MCF 10A (cell line): ENCODE data around the gene NLRP3. TPM values are rescaled to one million over a fixed set of nuclear protein-coding genes. Genes with fewer than 3 reads are reported as not detected.
A peak's percentile ranks its signal among the peaks of the same experiment; 100 is the strongest.
"Not testable (repeated sequence)": the region's sequence is repeated elsewhere in the genome, so short reads cannot be mapped to it uniquely, and the experiment has no call there.

Experiments used
- BruUV-seq: library from RNA; stranded (reverse); fragments of 400-500 nt; replicated peaks from 2 replicates; lab custom pipeline; 2021; lab: Mats Ljungman, UMichigan
- CTCF ChIA-PET: fragments of 300-600 bp; sonication (Branson Sonifier 250); formaldehyde crosslinking; extraction: SDS; loops from one replicate; lab custom pipeline; 2021; ENCODE audit warnings: antibody characterized with exemption, inconsistent platforms; lab: Yijun Ruan, JAX
- POLR2A ChIA-PET: fragments of 300-600, 350-650 bp; sonication (Branson Sonifier 250); formaldehyde crosslinking; extraction: SDS; loops from one replicate; lab custom pipeline; 2020; ENCODE audit warnings: antibody characterized with exemption, inconsistent platforms; lab: Yijun Ruan, JAX
- DNase-seq: peaks from one replicate; pipeline ENCODE4 v3.0.0-alpha.2; 2018; ENCODE audit not compliant: unreplicated experiment
- H3K27ac Mint-ChIP-seq: one replicate; pipeline ENCODE4 v1.8.0; 2022; ENCODE audit warnings: mild to moderate bottlenecking, low read depth, mixed read lengths; ENCODE audit not compliant: unreplicated experiment
- H3K27me3 Mint-ChIP-seq: one replicate; pipeline ENCODE4 v1.8.0; 2022; ENCODE audit warnings: mixed read lengths; ENCODE audit not compliant: insufficient read depth, unreplicated experiment
- H3K36me3 Mint-ChIP-seq: one replicate; pipeline ENCODE4 v1.8.0; 2022; ENCODE audit warnings: mild to moderate bottlenecking, moderate library complexity, mixed read lengths; ENCODE audit not compliant: insufficient read depth, unreplicated experiment
- H3K4me1 Mint-ChIP-seq: one replicate; pipeline ENCODE4 v1.8.0; 2022; ENCODE audit warnings: mixed read lengths; ENCODE audit not compliant: insufficient read depth, unreplicated experiment
- H3K4me3 Mint-ChIP-seq: one replicate; pipeline ENCODE4 v1.8.0; 2022; ENCODE audit warnings: mild to moderate bottlenecking, moderate library complexity, mixed read lengths; ENCODE audit not compliant: unreplicated experiment
- H3K9me3 Mint-ChIP-seq: one replicate; pipeline ENCODE4 v1.8.0; 2022; ENCODE audit warnings: mixed read lengths; ENCODE audit not compliant: unreplicated experiment
- intact Hi-C: fragments of 100-400 bp; cut with micrococcal nuclease; formaldehyde crosslinking; loops from 2 replicates; pipeline ENCODE4 v1.14.1; 2022
- total RNA-seq: library from RNA; stranded (reverse); gene quantifications from 2 replicates; pipeline ENCODE4 v1.2.3, GENCODE V29; 2022
- TF ChIP-seq, protein P1 (sequence below): fragments of 200-600 bp; IDR thresholded peaks from one replicate; pipeline ENCODE4 v1.8.0; 2022; ENCODE audit warnings: antibody characterized with exemption, mild to moderate bottlenecking; ENCODE audit not compliant: unreplicated experiment

NLRP3 gene
- total RNA-seq, 1 experiment from 2014 or later, result 0.16 TPM

DNA sequence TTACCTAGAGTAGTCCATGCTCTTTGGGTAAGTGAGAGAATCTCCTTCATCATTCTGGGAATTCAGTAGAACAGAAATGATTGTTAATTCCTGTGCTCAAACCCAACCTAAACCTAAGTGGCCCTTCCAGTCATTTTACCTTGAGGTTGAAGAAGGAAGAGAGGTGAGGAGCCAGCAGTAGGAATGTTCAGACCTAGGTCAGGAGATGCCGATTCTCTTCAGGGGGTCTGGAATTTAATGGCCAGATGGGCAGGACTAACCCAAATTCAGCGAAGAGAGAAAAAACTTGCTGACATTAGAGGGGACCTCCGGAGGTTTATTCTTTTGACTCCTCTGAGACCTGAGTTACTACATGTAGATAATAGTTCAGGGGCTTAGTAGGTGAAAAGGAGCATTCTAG, 58.4 kb downstream of the NLRP3 start:
- no peak overlapping the region for H3K27ac Mint-ChIP-seq

DNA sequence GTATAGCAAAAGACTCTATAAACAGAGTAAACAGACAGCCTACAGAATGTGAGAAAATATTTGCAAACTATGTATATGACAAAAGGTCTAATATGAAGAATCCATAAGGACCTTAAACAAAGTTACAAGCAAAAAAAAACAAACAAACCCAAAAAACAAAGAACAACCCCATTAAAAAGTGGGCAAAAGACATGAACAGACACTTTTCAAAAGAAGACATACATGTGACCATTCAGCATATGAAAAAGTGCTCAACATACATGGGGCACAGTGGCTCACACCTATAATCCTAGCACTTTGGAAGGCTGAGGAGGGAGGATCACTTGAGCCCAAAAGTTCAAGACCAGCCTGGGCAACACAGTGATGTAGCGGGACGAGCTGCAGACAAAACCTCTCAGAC, 59.8 kb downstream of the NLRP3 start:
- no peak overlapping the region for H3K27ac Mint-ChIP-seq
- CTCF ChIA-PET, result interaction anchor here (0.7 to 6.6 kb wide), 6 partner anchors 11 to 102 kb away, joined by 3 to 55 read pairs (median 10); no protein-coding TSS in a partner anchor
- no peaks in the 10 kb centered on the region for H3K27me3 Mint-ChIP-seq
- DNase-seq, result no peak
- BruUV-seq, result no TSS peak
- intact Hi-C loops, result no loop called here
- no peaks in the 10 kb centered on the region for H3K4me1 Mint-ChIP-seq
- POLR2A ChIA-PET, result interaction anchor here (1.4 kb wide), 1 partner anchor 13 kb away, joined by 5 read pairs; no protein-coding TSS in a partner anchor
- TF ChIP-seq, protein P1, sequence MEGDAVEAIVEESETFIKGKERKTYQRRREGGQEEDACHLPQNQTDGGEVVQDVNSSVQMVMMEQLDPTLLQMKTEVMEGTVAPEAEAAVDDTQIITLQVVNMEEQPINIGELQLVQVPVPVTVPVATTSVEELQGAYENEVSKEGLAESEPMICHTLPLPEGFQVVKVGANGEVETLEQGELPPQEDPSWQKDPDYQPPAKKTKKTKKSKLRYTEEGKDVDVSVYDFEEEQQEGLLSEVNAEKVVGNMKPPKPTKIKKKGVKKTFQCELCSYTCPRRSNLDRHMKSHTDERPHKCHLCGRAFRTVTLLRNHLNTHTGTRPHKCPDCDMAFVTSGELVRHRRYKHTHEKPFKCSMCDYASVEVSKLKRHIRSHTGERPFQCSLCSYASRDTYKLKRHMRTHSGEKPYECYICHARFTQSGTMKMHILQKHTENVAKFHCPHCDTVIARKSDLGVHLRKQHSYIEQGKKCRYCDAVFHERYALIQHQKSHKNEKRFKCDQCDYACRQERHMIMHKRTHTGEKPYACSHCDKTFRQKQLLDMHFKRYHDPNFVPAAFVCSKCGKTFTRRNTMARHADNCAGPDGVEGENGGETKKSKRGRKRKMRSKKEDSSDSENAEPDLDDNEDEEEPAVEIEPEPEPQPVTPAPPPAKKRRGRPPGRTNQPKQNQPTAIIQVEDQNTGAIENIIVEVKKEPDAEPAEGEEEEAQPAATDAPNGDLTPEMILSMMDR, result no peak
- no peak overlapping the region for H3K4me3 Mint-ChIP-seq
- no peaks in the 10 kb centered on the region for H3K36me3 Mint-ChIP-seq
- peaks cover 11% of the 10 kb centered on the region for H3K9me3 Mint-ChIP-seq

More for the DNA sequence above, 58.4 kb downstream of the NLRP3 start:
- TF ChIP-seq, protein P1, result no peak
- Mint-ChIP-seq H3K4me3 (no peak overlapping the region), H3K36me3 (no peaks in the 10 kb centered on the region), H3K4me1 (no peaks in the 10 kb centered on the region), H3K27me3 (no peaks in the 10 kb centered on the region), H3K9me3 (peaks cover 11% of the 10 kb centered on the region)
- BruUV-seq, result no TSS peak
- DNase-seq, result no peak
- POLR2A ChIA-PET, result interaction anchor here (1.4 kb wide), 1 partner anchor 14 kb away, joined by 5 read pairs; no protein-coding TSS in a partner anchor
- CTCF ChIA-PET, result interaction anchor here (0.6 to 6.6 kb wide), 3 partner anchors 14 to 102 kb away, joined by 3 to 55 read pairs (median 8); no protein-coding TSS in a partner anchor
- intact Hi-C loops, result no loop called here

DNA sequence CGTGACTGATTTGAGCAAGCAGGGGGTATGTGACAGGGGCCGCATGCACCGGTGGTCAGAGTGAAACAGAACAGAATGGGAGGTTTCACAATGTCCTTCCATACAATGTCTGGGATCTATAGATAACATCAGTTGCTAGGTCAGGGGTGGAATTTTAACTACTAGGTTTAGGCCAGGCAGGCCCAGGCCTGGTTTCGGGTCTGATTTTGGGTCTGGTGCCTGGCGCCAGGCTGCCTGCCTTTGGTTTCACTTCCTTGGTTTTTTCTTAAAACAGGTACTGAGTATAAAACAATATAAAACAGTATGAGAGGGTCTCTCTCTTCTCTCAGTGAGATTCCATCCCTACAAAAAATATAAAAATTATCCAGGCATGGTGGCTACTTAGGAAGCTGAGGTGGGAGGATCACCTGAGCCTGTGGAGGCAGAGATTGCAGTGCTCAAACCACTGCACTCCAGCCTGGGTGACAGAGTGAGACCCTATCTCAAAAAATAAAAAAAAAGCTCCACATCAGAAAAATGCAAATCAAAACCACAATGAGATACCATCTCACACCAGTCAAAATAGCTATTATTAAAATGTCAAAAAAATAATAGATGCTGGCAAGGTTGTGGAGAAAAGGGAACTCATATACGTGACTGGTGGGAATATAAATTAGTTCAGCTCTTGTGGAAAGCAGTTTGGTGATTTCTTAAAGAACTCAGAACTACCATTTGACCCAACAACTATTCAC, 60.5 kb downstream of the NLRP3 start:
- intact Hi-C loops, H3K27ac Mint-ChIP-seq, H3K36me3 Mint-ChIP-seq, DNase-seq, H3K4me1 Mint-ChIP-seq, H3K27me3 Mint-ChIP-seq, H3K4me3 Mint-ChIP-seq, BruUV-seq: not testable (repeated sequence)
- CTCF ChIA-PET, result interaction anchor here (0.7 to 6.6 kb wide), 7 partner anchors 12 to 1834 kb away, joined by 3 to 55 read pairs (median 6); no protein-coding TSS in a partner anchor
- POLR2A ChIA-PET, result interaction anchor here (0.5 to 1.6 kb wide), 6 partner anchors 9 to 143 kb away, joined by 3 to 4 read pairs (median 3); partner anchors contain the start of gene OR2B11
- peaks cover 11% of the 10 kb centered on the region for H3K9me3 Mint-ChIP-seq

DNA sequence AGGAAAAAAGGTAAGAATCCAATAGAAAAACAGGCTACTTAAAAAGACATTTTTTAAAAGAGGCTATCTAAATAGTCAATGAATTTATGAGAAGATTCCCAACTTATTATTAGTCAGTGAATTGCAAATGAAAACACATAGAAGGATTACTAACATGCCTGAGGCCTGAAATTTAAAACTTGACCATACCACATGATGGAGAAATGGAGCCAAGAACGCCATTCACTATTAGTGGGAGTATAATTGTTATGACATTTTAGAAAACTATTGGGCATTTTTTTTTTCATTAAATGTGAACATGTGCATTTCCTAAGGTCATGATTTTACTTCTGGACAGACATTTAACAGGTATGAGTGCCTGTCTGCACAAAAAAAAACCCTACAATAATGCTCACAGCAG, 66.8 kb downstream of the NLRP3 start:
- ChIA-PET CTCF (interaction anchor here (0.6 to 10.6 kb wide), 5 partner anchors 84 to 109 kb away, joined by 4 to 697 read pairs (median 14); no protein-coding TSS in a partner anchor), POLR2A (no interaction called here)
- BruUV-seq, result no TSS peak
- intact Hi-C loops, result loop anchor here (1.0 to 10.0 kb wide), 2 partner anchors 92 to 728 kb away; no protein-coding TSS in a partner anchor
- Mint-ChIP-seq H3K27me3 (peaks cover 11% of the 10 kb centered on the region), H3K4me3 (no peak overlapping the region), H3K36me3 (no peaks in the 10 kb centered on the region), H3K27ac (peak overlapping the region; percentile 7), H3K9me3 (no peaks in the 10 kb centered on the region), H3K4me1 (peaks cover 12% of the 10 kb centered on the region)
- TF ChIP-seq, protein P1, result no peak
- DNase-seq, result peak; percentile 79
